HCT116 (cell line): ENCODE data around the gene C9. TPM values are rescaled to one million over a fixed set of nuclear protein-coding genes. Genes with fewer than 3 reads are reported as not detected.

Experiments
- ATAC-seq: fragments of 200-7000 bp; cut with Tn5 transposase; 2 replicates; pipeline ENCODE4 v1.9.1; 2020; ENCODE audit warnings: mild to moderate bottlenecking, moderate library complexity
- BruUV-seq: library from RNA; stranded (reverse); fragments of 400-500 nt; replicated peaks from 2 replicates; lab custom pipeline; 2021; lab: Mats Ljungman, UMichigan
- CTCF ChIA-PET: fragments of 300-600 bp; sonication (Branson Sonifier 250); formaldehyde crosslinking; loops from one replicate; lab custom pipeline; 2021; ENCODE audit warnings: antibody characterized with exemption; lab: Charles Lee
- POLR2A ChIA-PET: fragments of 300-600, 350-600 bp; sonication (Branson Sonifier 250); formaldehyde crosslinking; loops from one replicate; lab custom pipeline; 2021; ENCODE audit warnings: antibody characterized with exemption; lab: Charles Lee
- RAD21 ChIA-PET, 2 experiments: fragments of 300-600 bp; sonication (Branson Sonifier 250); formaldehyde crosslinking; loops; one replicate each; lab custom pipeline; 2023; ENCODE audit warnings: low total read pairs in 2 of 2; ENCODE audit not compliant: uncharacterized antibody in 2 of 2, unreplicated experiment in 2 of 2, low non-redundant PET in 1 of 2; lab: Charles Lee
- DNase-seq: peaks from one replicate; pipeline ENCODE4 v3.0.0-alpha.2; 2010; ENCODE audit warnings: low read depth, low spot score
- H2AFZ ChIP-seq: fragments of 200-600 bp; shearing (Covaris generic), sonication (generic); 2 replicates; pipeline ENCODE4 v1.6.1; 2017; ENCODE audit warnings: low read depth, mixed run types, mixed read lengths, antibody characterized with exemption, low read length; ENCODE audit not compliant: poor library complexity, severe bottlenecking
- H3K27ac ChIP-seq: 2 replicates; pipeline ENCODE4 v1.5.1; 2012; ENCODE audit warnings: low read depth, low read length
- H3K27me3 ChIP-seq: fragments of 200-600 bp; sonication (generic); 2 replicates; pipeline ENCODE4 v1.6.1; 2016; ENCODE audit warnings: mixed run types, low read length, mixed read lengths; ENCODE audit not compliant: insufficient read depth
- H3K36me3 ChIP-seq, 2 experiments: fragments of 200-500 bp in 1 of 2; fragments of 200-600 bp in 1 of 2; sonication (Bioruptor generic) in 1 of 2; sonication (generic) in 1 of 2; 2 replicates each; pipeline versions ENCODE4 v1.5.1 to v1.6.1; 2014 to 2016; ENCODE audit warnings: low read length in 2 of 2, inconsistent platforms in 1 of 2, mixed read lengths in 1 of 2, mixed run types in 1 of 2; ENCODE audit not compliant: insufficient read depth in 2 of 2, control insufficient read depth in 1 of 2
- H3K4me1 ChIP-seq, 2 experiments: fragments of 200-600 bp in 1 of 2; sonication (generic) in 1 of 2; 2 replicates each; pipeline versions ENCODE4 v1.5.1 to v1.6.1; 2012 to 2017; ENCODE audit warnings: low read length in 2 of 2, inconsistent platforms in 1 of 2, mild to moderate bottlenecking in 1 of 2, mixed read lengths in 1 of 2, mixed run types in 1 of 2, moderate library complexity in 1 of 2; ENCODE audit not compliant: insufficient read depth in 2 of 2, control insufficient read depth in 1 of 2
- H3K4me2 ChIP-seq: fragments of 200-600 bp; sonication (generic); 2 replicates; pipeline ENCODE4 v1.6.1; 2017; ENCODE audit warnings: mixed run types, low read length, mixed read lengths
- H3K4me3 ChIP-seq, 2 experiments: fragments of 200-600 bp in 1 of 2; sonication (generic) in 1 of 2; replicated peaks in 1 of 2; 2 replicates each; pipeline ENCODE4 v1.5.1; 2011 to 2016; ENCODE audit warnings: low read length in 2 of 2, control low read depth in 1 of 2, low read depth in 1 of 2, mild to moderate bottlenecking in 1 of 2, mixed read lengths in 1 of 2, mixed run types in 1 of 2
- H3K79me2 ChIP-seq: fragments of 200-600 bp; sonication (generic); 2 replicates; pipeline ENCODE4 v1.6.1; 2017; ENCODE audit warnings: mild to moderate bottlenecking, mixed run types, low read length, moderate library complexity, mixed read lengths; ENCODE audit not compliant: insufficient read depth
- H3K9ac ChIP-seq: fragments of 200-600 bp; sonication (generic); 2 replicates; pipeline ENCODE4 v1.6.1; 2016; ENCODE audit warnings: low read length, mixed read lengths
- H3K9me2 ChIP-seq: fragments of 200-600 bp; sonication (generic), shearing (Covaris generic); 2 replicates; pipeline ENCODE4 v1.6.1; 2017; ENCODE audit warnings: mixed run types, mild to moderate bottlenecking, moderate library complexity; ENCODE audit not compliant: insufficient read depth
- H3K9me3 ChIP-seq, 2 experiments: fragments of 200-500 bp in 1 of 2; fragments of 200-600 bp in 1 of 2; sonication (Bioruptor generic) in 1 of 2; sonication (generic) in 1 of 2; 2 replicates each; pipeline ENCODE4 v1.6.1; 2014 to 2017; ENCODE audit warnings: low read length in 2 of 2, mixed read lengths in 2 of 2, inconsistent platforms in 1 of 2, low read depth in 1 of 2, mild to moderate bottlenecking in 1 of 2, mixed run types in 1 of 2, moderate library complexity in 1 of 2; ENCODE audit not compliant: control insufficient read depth in 1 of 2, insufficient read depth in 1 of 2
- H4K20me1 ChIP-seq: fragments of 200-600 bp; sonication (generic), shearing (Covaris generic); 2 replicates; pipeline ENCODE4 v1.6.1; 2017; ENCODE audit warnings: mixed run types, mild to moderate bottlenecking, moderate library complexity; ENCODE audit not compliant: insufficient read depth
- CBX3 ChIP-seq: IDR thresholded peaks from 2 replicates; pipeline ENCODE4 v1.6.1; 2012; ENCODE audit warnings: low read depth
- CEBPB ChIP-seq: IDR thresholded peaks from 2 replicates; pipeline ENCODE4 v1.6.1; 2012; ENCODE audit warnings: low read depth
- EGR1 ChIP-seq: IDR thresholded peaks from 2 replicates; pipeline ENCODE4 v1.6.1; 2012; ENCODE audit warnings: low read depth
- ELF1 ChIP-seq: IDR thresholded peaks from 2 replicates; pipeline ENCODE4 v1.6.1; 2012; ENCODE audit warnings: low read depth, borderline replicate concordance
- EZH2 ChIP-seq: fragments of 200-600 bp; sonication (generic); IDR thresholded peaks from 2 replicates; pipeline ENCODE4 v1.6.1; 2017; ENCODE audit warnings: antibody characterized with exemption, mixed run types
- EZH2phosphoT487 ChIP-seq: fragments of 200-600 bp; IDR thresholded peaks from 2 replicates; pipeline ENCODE4 v1.6.1; 2018; ENCODE audit warnings: antibody characterized with exemption, borderline replicate concordance
- FOSL1 ChIP-seq: IDR thresholded peaks from 2 replicates; pipeline ENCODE4 v1.6.1; 2012; ENCODE audit warnings: low read depth
- JUND ChIP-seq: IDR thresholded peaks from 2 replicates; pipeline ENCODE4 v1.6.1; 2012
- POLR2A ChIP-seq: IDR thresholded peaks from 2 replicates; pipeline ENCODE4 v1.7.0; 2011; ENCODE audit warnings: borderline replicate concordance; ENCODE audit not compliant: insufficient read depth, insufficient read length; ENCODE audit errors: extremely low read depth
- POLR2AphosphoS5 ChIP-seq: IDR thresholded peaks from 2 replicates; pipeline ENCODE4 v1.6.1; 2011; ENCODE audit warnings: mild to moderate bottlenecking, low read depth, low read length, moderate library complexity
- REST ChIP-seq: IDR thresholded peaks from 2 replicates; pipeline ENCODE4 v1.6.1; 2012; ENCODE audit warnings: low read depth
- SIN3A ChIP-seq: IDR thresholded peaks from 2 replicates; pipeline ENCODE4 v1.6.1; 2012; ENCODE audit warnings: low read depth
- SRF ChIP-seq: IDR thresholded peaks from 2 replicates; pipeline ENCODE4 v1.6.1; 2012; ENCODE audit warnings: low read depth
- YY1 ChIP-seq: IDR thresholded peaks from 2 replicates; pipeline ENCODE4 v1.6.1; 2011; ENCODE audit warnings: low read length, low read depth, moderate library complexity, mild to moderate bottlenecking; ENCODE audit not compliant: insufficient replicate concordance; ENCODE audit errors: extremely low read depth
- ZBTB33 ChIP-seq: IDR thresholded peaks from 2 replicates; pipeline ENCODE4 v1.6.1; 2011; ENCODE audit warnings: mild to moderate bottlenecking, low read length, moderate library complexity; ENCODE audit not compliant: insufficient replicate concordance; ENCODE audit errors: extremely low read depth
- ZFX ChIP-seq: fragments of 450-650 bp; IDR thresholded peaks from 2 replicates; pipeline ENCODE4 v1.6.1; 2017
- ZNF274 ChIP-seq: fragments of 200-500 bp; sonication (Bioruptor generic); IDR thresholded peaks from 2 replicates; pipeline ENCODE4 v1.6.1; 2014; ENCODE audit warnings: mild to moderate bottlenecking, low read depth, low read length, inconsistent platforms
- intact Hi-C: fragments of 100-400 bp; cut with micrococcal nuclease; formaldehyde crosslinking; loops from 2 replicates; pipeline ENCODE4 v1.10.0; 2022
- total RNA-seq: library from RNA; stranded (reverse); gene quantifications from one replicate; pipeline ENCODE4 v1.2.1, GENCODE V29; 2021; ENCODE audit not compliant: unreplicated experiment
- TF ChIP-seq, protein P1 (sequence below), 3 experiments: fragments of 200-600 bp in 1 of 3; sonication (generic) in 1 of 3; IDR thresholded peaks in 2 of 3; conservative IDR thresholded peaks in 1 of 3; 2 replicates each; pipeline ENCODE4 v1.5.1; 2012 to 2017; ENCODE audit warnings: low read depth in 2 of 3, low read length in 2 of 3, antibody characterized with exemption in 1 of 3, borderline replicate concordance in 1 of 3, control low read depth in 1 of 3, mild to moderate bottlenecking in 1 of 3, mixed read lengths in 1 of 3, mixed run types in 1 of 3, moderate library complexity in 1 of 3; ENCODE audit not compliant: insufficient read depth in 1 of 3
- TF ChIP-seq, protein P2 (sequence below): IDR thresholded peaks from 2 replicates; pipeline ENCODE4 v1.6.1; 2012

C9 gene
- total RNA-seq, 1 experiment from 2014 or later, result 0.34 TPM

DNA sequence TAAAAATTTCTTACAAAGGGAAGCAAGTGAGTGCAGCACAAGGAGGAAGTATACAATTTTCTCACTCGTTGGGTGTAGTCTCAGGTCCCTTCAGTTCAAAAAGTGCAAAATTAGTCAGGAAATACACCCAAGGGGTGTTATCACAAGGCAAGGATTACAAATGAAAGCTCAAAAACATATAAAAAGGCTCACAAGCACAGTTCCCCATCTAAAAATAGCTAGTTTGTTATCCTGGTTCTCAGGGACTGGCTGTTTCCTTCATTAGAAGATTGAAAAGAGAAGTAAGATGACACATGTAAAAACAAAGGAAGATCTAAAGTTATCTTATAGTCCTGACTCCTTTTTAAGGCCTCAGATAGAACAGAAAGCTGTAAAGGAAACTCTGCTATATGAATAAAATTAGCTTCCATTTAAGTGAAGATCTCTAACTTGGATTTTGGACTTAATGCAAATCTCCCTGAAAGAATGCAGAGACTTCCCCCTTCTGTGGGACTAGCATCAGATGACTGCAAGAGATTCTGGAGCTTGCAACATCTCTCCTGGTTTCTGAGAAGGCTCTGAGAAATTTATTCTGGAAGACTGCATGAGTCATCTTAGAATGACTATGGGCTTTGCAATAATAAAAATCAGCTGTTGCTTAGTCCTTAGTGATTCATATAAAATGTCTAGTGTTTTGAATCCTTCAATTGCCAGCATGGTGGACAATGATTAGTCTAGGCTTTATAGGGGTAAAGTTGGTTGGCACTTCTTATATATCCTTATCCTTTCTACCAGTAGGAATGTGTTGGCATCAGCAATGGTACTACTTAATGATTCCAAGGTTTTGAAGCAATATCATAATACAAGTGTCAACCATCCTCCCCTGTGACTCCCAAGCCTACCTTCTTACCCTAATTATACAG lies 35.1 kb upstream of the C9 start:
- Histone ChIP-seq H3K4me1 (peaks cover 6 to 10% of the 10 kb centered on the region in 2 experiments; a peak in 2 of 4 replicates), H3K36me3 (no peaks in the 10 kb centered on the region), H3K9ac (no peak overlapping the region), H4K20me1 (no peaks in the 10 kb centered on the region), H3K4me2 (peak overlapping the region; percentile 24; the same call in 1 of the 2 replicates), H3K79me2 (no peaks in the 10 kb centered on the region), H2AFZ (no peak overlapping the region), H3K4me3 (no peak overlapping the region), H3K27me3 (no peaks in the 10 kb centered on the region), H3K9me2 (no peaks in the 10 kb centered on the region), H3K27ac (no peak overlapping the region), H3K9me3 (no peaks in the 10 kb centered on the region)
- CTCF ChIA-PET, result interaction anchor here (0.9 to 1.3 kb wide), 2 partner anchors 25 to 148 kb away, joined by 3 to 4 read pairs; partner anchors contain the start of gene DAB2
- DNase-seq (peak; percentile 32), ATAC-seq (no peak)
- intact Hi-C loops, result no loop called here
- POLR2A ChIA-PET, result no interaction called here
- RAD21 ChIA-PET, result no interaction called here
- no TSS peak for BruUV-seq
- TF ChIP-seq YY1, result no peak
- TF ChIP-seq, protein P1, sequence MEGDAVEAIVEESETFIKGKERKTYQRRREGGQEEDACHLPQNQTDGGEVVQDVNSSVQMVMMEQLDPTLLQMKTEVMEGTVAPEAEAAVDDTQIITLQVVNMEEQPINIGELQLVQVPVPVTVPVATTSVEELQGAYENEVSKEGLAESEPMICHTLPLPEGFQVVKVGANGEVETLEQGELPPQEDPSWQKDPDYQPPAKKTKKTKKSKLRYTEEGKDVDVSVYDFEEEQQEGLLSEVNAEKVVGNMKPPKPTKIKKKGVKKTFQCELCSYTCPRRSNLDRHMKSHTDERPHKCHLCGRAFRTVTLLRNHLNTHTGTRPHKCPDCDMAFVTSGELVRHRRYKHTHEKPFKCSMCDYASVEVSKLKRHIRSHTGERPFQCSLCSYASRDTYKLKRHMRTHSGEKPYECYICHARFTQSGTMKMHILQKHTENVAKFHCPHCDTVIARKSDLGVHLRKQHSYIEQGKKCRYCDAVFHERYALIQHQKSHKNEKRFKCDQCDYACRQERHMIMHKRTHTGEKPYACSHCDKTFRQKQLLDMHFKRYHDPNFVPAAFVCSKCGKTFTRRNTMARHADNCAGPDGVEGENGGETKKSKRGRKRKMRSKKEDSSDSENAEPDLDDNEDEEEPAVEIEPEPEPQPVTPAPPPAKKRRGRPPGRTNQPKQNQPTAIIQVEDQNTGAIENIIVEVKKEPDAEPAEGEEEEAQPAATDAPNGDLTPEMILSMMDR (IDR thresholded peaks at IDR 0.05 in 2 of 3, conservative IDR thresholded peaks at IDR 0.05 in 1 of 3; ENCODE audit: borderline replicate concordance in 1 of 3, insufficient read depth in 1 of 3, low read depth in 2 of 3, low read length in 2 of 3), result no peak
- TF ChIP-seq, protein P2, sequence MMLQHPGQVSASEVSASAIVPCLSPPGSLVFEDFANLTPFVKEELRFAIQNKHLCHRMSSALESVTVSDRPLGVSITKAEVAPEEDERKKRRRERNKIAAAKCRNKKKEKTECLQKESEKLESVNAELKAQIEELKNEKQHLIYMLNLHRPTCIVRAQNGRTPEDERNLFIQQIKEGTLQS, result peak; percentile 43; the same call in 1 of the 2 replicates
- no peak for TF ChIP-seq EGR1
- TF ChIP-seq ZFX, result no peak
- peak; percentile 89 for TF ChIP-seq CEBPB
- TF ChIP-seq SRF, result 0 out of 2 replicates have a peak, but pooled peaks have one; percentile 23
- peak; percentile 39; the same call in 1 of the 2 replicates for TF ChIP-seq SIN3A
- TF ChIP-seq EZH2, result no peak
- TF ChIP-seq EZH2phosphoT487, result no peak
- TF ChIP-seq ELF1, result no peak
- peak; percentile 49; the same call in 1 of the 2 replicates for TF ChIP-seq CBX3
- TF ChIP-seq REST, result no peak
- TF ChIP-seq POLR2A, result no peak
- TF ChIP-seq POLR2AphosphoS5, result no peak
- TF ChIP-seq FOSL1, result peak; percentile 79
- TF ChIP-seq ZBTB33, result no peak
- no peak for TF ChIP-seq ZNF274
- peak; percentile 77 for TF ChIP-seq JUND
